HG03469 (cell line): Measurements from ENCODE around the gene FAM111A.

Experiments
- ATAC-seq: cut with Tn5 transposase; IDR thresholded peaks from one replicate; pipeline ENCODE4 v1.9.1; 2021; ENCODE audit warnings: mild to moderate bottlenecking, moderate library complexity, moderate number of reproducible peaks; ENCODE audit not compliant: unreplicated experiment

FAM111A gene

GRCh38 chr11:59141191-59141590 lies 1.5 kb upstream of the FAM111A start:
- ATAC-seq = no peak

- ATAC-seq = no peak
Observed at GRCh38 chr11:59141673-59142460, 789 bp upstream of the FAM111A start.

GRCh38 chr11:59144096-59144495 lies 1.4 kb downstream of the FAM111A start:
- ATAC-seq = no peak

GRCh38 chr11:59144579-59145345 lies 2.1 kb downstream of the FAM111A start:
- ATAC-seq = peak; percentile 34

- no peak for ATAC-seq
Observed at GRCh38 chr11:59145534-59145933, 2.9 kb downstream of the FAM111A start.

GRCh38 chr11:59151761-59152160 lies 9.1 kb downstream of the FAM111A start:
- ATAC-seq = peak; percentile 29

GRCh38 chr11:59152312-59152951 lies 9.8 kb downstream of the FAM111A start:
- peak; percentile 65 for ATAC-seq

- no peak for ATAC-seq
Observed at GRCh38 chr11:59154610-59155009, 12.0 kb downstream of the FAM111A start.

GRCh38 chr11:59157433-59157832 lies 14.8 kb downstream of the FAM111A start:
- ATAC-seq = no peak

- ATAC-seq = peak; percentile 64
Observed at GRCh38 chr11:59158206-59159068, 15.8 kb downstream of the FAM111A start.

- ATAC-seq = no peak
Observed at GRCh38 chr11:59164028-59164427, 21.4 kb downstream of the FAM111A start.

- peak; percentile 48 for ATAC-seq
Observed at GRCh38 chr11:59171508-59172322, 29.1 kb downstream of the FAM111A start, which contains the start of gene DTX4. DTX4 (plus strand) TSS chr11:59172132; CDS start chr11:59172596, 464 bp downstream.

GRCh38 chr11:59172345-59173079 lies 29.9 kb downstream of the FAM111A start:
- peak; percentile 26 for ATAC-seq

- ATAC-seq = peak; percentile 2
Observed at GRCh38 chr11:59173080-59173963, 30.7 kb downstream of the FAM111A start.

- no peak for ATAC-seq
Observed at GRCh38 chr11:59173964-59174663, 31.5 kb downstream of the FAM111A start.

- no peak for ATAC-seq
Observed at GRCh38 chr11:59174664-59175033, 32.0 kb downstream of the FAM111A start.

GRCh38 chr11:59175091-59175501 lies 32.4 kb downstream of the FAM111A start:
- ATAC-seq = no peak
